WERI-Rb-1 (cell line): Measurements from ENCODE around the gene DDX24.
A peak's percentile ranks its signal among the peaks of the same experiment; 100 is the strongest.

Experiments used
- DNase-seq: peaks from one replicate; pipeline ENCODE4 v3.0.0-alpha.2; 2020
- H3K27ac ChIP-seq: fragments of 250-450 bp; sonication (Bioruptor Pico); 2 replicates; pipeline ENCODE4 v1.5.1; 2020; ENCODE audit warnings: mild to moderate bottlenecking, moderate library complexity
- H3K27me3 ChIP-seq: fragments of 250-450 bp; sonication (Bioruptor Pico); 2 replicates; pipeline ENCODE4 v1.5.1; 2021; ENCODE audit warnings: mild to moderate bottlenecking, low read depth, moderate library complexity; ENCODE audit not compliant: insufficient read depth, severe bottlenecking
- H3K36me3 ChIP-seq: fragments of 250-450 bp; sonication (Bioruptor Pico); 2 replicates; pipeline ENCODE4 v1.5.1; 2020; ENCODE audit warnings: mild to moderate bottlenecking, moderate library complexity
- H3K4me3 ChIP-seq: 2 replicates; pipeline ENCODE4 v1.5.1; 2011; ENCODE audit warnings: low read depth, mild to moderate bottlenecking, control low read depth, low read length
- H3K9me3 ChIP-seq: fragments of 250-450 bp; sonication (Bioruptor Pico); 2 replicates; pipeline ENCODE4 v1.5.1; 2021; ENCODE audit warnings: mild to moderate bottlenecking, moderate library complexity; ENCODE audit not compliant: severe bottlenecking
- TF ChIP-seq, protein P1 (sequence below): IDR thresholded peaks from 2 replicates; pipeline ENCODE4 v1.5.1; 2011; ENCODE audit warnings: low read depth, mild to moderate bottlenecking, control low read depth, inconsistent platforms, low read length

Gene DDX24

GRCh38 chr14:94004015-94004414, 77.0 kb downstream of the DDX24 start:
- H3K4me3 ChIP-seq, result no peak overlapping the region
- H3K9me3 ChIP-seq, result no peaks in the 10 kb centered on the region
- TF ChIP-seq, protein P1, sequence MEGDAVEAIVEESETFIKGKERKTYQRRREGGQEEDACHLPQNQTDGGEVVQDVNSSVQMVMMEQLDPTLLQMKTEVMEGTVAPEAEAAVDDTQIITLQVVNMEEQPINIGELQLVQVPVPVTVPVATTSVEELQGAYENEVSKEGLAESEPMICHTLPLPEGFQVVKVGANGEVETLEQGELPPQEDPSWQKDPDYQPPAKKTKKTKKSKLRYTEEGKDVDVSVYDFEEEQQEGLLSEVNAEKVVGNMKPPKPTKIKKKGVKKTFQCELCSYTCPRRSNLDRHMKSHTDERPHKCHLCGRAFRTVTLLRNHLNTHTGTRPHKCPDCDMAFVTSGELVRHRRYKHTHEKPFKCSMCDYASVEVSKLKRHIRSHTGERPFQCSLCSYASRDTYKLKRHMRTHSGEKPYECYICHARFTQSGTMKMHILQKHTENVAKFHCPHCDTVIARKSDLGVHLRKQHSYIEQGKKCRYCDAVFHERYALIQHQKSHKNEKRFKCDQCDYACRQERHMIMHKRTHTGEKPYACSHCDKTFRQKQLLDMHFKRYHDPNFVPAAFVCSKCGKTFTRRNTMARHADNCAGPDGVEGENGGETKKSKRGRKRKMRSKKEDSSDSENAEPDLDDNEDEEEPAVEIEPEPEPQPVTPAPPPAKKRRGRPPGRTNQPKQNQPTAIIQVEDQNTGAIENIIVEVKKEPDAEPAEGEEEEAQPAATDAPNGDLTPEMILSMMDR, result no peak
- H3K36me3 ChIP-seq, result no peaks in the 10 kb centered on the region
- no peak for DNase-seq
- no peaks in the 10 kb centered on the region for H3K27me3 ChIP-seq
- no peak overlapping the region for H3K27ac ChIP-seq

- TF ChIP-seq, protein P1, result no peak
- H3K9me3 ChIP-seq, result no peaks in the 10 kb centered on the region
- H3K36me3 ChIP-seq, result no peaks in the 10 kb centered on the region
- H3K4me3 ChIP-seq, result no peak overlapping the region
- H3K27ac ChIP-seq, result no peak overlapping the region
- H3K27me3 ChIP-seq, result no peaks in the 10 kb centered on the region
- DNase-seq, result no peak
Observed at GRCh38 chr14:94003397-94003796, 77.6 kb downstream of the DDX24 start.

- Histone ChIP-seq H3K27me3 (no peaks in the 10 kb centered on the region), H3K36me3 (no peaks in the 10 kb centered on the region), H3K9me3 (no peaks in the 10 kb centered on the region), H3K4me3 (no peak overlapping the region), H3K27ac (no peak overlapping the region)
- TF ChIP-seq, protein P1, result peak; percentile 95
- peak; percentile 67 for DNase-seq
Observed at GRCh38 chr14:94001501-94002396, 79.3 kb downstream of the DDX24 start.

GRCh38 chr14:94001016-94001415, 80.0 kb downstream of the DDX24 start:
- no peaks in the 10 kb centered on the region for H3K9me3 ChIP-seq
- TF ChIP-seq, protein P1, result no peak
- no peak overlapping the region for H3K4me3 ChIP-seq
- H3K27me3 ChIP-seq, result no peaks in the 10 kb centered on the region
- H3K36me3 ChIP-seq, result no peaks in the 10 kb centered on the region
- no peak for DNase-seq
- H3K27ac ChIP-seq, result no peak overlapping the region

DNA sequence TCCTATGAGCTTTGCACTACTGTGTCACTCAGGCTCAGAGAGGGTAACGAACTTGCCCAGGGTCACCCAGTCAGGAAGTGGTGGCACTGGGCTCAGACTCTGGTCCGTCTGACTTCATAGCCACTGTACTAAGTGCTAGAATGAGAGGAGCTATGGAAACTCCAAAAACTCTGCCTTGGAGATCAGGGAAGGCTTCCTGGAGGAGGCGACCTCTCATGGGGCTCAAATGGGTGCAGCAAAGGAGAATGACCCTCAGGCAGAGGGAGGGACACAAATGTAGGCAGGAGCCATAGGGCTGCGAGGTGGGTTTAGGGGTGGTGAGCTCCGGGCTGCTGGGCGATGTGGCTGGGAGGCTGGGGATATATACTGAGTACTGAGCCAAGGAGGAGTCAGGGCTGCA, 80.7 kb downstream of the DDX24 start:
- Histone ChIP-seq H3K9me3 (no peaks in the 10 kb centered on the region), H3K27ac (no peak overlapping the region), H3K36me3 (no peaks in the 10 kb centered on the region), H3K4me3 (no peak overlapping the region), H3K27me3 (no peaks in the 10 kb centered on the region)
- no peak for DNase-seq
- TF ChIP-seq, protein P1, result no peak
